OCI-LY3 (cell line): ENCODE data around the gene TRIM54.

Source experiments
- H2AFZ ChIP-seq: fragments of 200-600, 300-600 bp; shearing (Covaris generic); 2 replicates; pipeline ENCODE4 v1.6.0; 2014; ENCODE audit warnings: antibody characterized with exemption, low read depth, low read length
- H3K27ac ChIP-seq: fragments of 200-600, 300-600 bp; sonication (generic); 2 replicates; pipeline ENCODE4 v1.5.1; 2014; ENCODE audit warnings: mild to moderate bottlenecking, low read length, moderate library complexity, mixed read lengths
- H3K27me3 ChIP-seq: fragments of 200-600, 300-600 bp; sonication (generic); 2 replicates; pipeline ENCODE4 v1.6.1; 2014; ENCODE audit warnings: low read depth, low read length, mixed read lengths
- H3K36me3 ChIP-seq: fragments of 200-600, 300-600 bp; sonication (generic); replicated peaks from 2 replicates; pipeline ENCODE3; 2014; ENCODE audit warnings: low read depth, low read length, mixed read lengths
- H3K4me1 ChIP-seq: fragments of 300-600, 200-600 bp; sonication (generic); 2 replicates; pipeline ENCODE4 v1.6.1; 2014; ENCODE audit warnings: low read length, mixed read lengths
- H3K4me2 ChIP-seq: fragments of 200-600, 300-600 bp; sonication (generic); 2 replicates; pipeline ENCODE4 v1.6.1; 2014; ENCODE audit warnings: low read length, mixed read lengths
- H3K4me3 ChIP-seq: fragments of 300-600, 200-600 bp; sonication (generic); 2 replicates; pipeline ENCODE4 v1.5.1; 2014; ENCODE audit warnings: antibody characterized with exemption, mild to moderate bottlenecking, low read length, moderate library complexity
- H3K79me2 ChIP-seq: fragments of 300-600, 200-600 bp; shearing (Covaris generic); 2 replicates; pipeline ENCODE4 v1.6.1; 2014; ENCODE audit warnings: mild to moderate bottlenecking, low read length, mixed read lengths
- H3K9ac ChIP-seq: fragments of 300-600, 200-600 bp; shearing (Covaris generic); 2 replicates; pipeline ENCODE4 v1.6.0; 2014; ENCODE audit warnings: mild to moderate bottlenecking, low read length, moderate library complexity
- H3K9me3 ChIP-seq: fragments of 200-600, 300-600 bp; shearing (Covaris generic); 2 replicates; pipeline ENCODE4 v1.6.1; 2014; ENCODE audit warnings: low read length, mixed read lengths; ENCODE audit not compliant: insufficient read depth
- H4K20me1 ChIP-seq: fragments of 200-600, 300-600 bp; sonication (generic); 2 replicates; pipeline ENCODE4 v1.6.1; 2016; ENCODE audit warnings: low read length, mixed read lengths; ENCODE audit not compliant: insufficient read depth
- EZH2phosphoT487 ChIP-seq: fragments of 200-600 bp; shearing (Covaris generic); IDR thresholded peaks from 2 replicates; pipeline ENCODE4 v1.6.1; 2018; ENCODE audit warnings: antibody characterized with exemption, mixed run types, low read depth
- TF ChIP-seq, protein P1 (sequence below): fragments of 200-600, 300-600 bp; sonication (generic); IDR thresholded peaks from 2 replicates; pipeline ENCODE4 v1.5.1; 2014; ENCODE audit warnings: antibody characterized with exemption, low read length, low read depth

Gene TRIM54

DNA sequence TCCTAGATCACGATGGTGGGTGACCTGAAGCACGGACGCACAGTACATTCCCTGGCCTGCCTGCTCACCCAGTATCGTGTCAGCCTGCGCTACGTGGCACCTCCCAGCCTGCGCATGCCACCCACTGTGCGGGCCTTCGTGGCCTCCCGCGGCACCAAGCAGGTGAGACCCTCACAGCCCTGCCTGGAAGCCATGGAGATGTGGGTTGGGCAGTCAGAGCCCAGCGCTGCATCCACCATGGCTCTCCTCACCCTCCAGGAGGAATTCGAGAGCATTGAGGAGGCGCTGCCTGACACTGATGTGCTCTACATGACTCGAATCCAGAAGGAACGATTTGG, 39.6 kb upstream of the TRIM54 start:
- Histone ChIP-seq H2AFZ (no peak overlapping the region), H3K9me3 (no peaks in the 10 kb centered on the region), H3K79me2 (no peaks in the 10 kb centered on the region), H4K20me1 (no peaks in the 10 kb centered on the region), H3K27me3 (no peaks in the 10 kb centered on the region), H3K4me1 (no peaks in the 10 kb centered on the region), H3K4me2 (no peak overlapping the region), H3K9ac (no peak overlapping the region), H3K4me3 (no peak overlapping the region), H3K36me3 (peaks cover 65% of the 10 kb centered on the region), H3K27ac (no peak overlapping the region)
- TF ChIP-seq, protein P1, sequence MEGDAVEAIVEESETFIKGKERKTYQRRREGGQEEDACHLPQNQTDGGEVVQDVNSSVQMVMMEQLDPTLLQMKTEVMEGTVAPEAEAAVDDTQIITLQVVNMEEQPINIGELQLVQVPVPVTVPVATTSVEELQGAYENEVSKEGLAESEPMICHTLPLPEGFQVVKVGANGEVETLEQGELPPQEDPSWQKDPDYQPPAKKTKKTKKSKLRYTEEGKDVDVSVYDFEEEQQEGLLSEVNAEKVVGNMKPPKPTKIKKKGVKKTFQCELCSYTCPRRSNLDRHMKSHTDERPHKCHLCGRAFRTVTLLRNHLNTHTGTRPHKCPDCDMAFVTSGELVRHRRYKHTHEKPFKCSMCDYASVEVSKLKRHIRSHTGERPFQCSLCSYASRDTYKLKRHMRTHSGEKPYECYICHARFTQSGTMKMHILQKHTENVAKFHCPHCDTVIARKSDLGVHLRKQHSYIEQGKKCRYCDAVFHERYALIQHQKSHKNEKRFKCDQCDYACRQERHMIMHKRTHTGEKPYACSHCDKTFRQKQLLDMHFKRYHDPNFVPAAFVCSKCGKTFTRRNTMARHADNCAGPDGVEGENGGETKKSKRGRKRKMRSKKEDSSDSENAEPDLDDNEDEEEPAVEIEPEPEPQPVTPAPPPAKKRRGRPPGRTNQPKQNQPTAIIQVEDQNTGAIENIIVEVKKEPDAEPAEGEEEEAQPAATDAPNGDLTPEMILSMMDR: no peak
- no peak for TF ChIP-seq EZH2phosphoT487

DNA sequence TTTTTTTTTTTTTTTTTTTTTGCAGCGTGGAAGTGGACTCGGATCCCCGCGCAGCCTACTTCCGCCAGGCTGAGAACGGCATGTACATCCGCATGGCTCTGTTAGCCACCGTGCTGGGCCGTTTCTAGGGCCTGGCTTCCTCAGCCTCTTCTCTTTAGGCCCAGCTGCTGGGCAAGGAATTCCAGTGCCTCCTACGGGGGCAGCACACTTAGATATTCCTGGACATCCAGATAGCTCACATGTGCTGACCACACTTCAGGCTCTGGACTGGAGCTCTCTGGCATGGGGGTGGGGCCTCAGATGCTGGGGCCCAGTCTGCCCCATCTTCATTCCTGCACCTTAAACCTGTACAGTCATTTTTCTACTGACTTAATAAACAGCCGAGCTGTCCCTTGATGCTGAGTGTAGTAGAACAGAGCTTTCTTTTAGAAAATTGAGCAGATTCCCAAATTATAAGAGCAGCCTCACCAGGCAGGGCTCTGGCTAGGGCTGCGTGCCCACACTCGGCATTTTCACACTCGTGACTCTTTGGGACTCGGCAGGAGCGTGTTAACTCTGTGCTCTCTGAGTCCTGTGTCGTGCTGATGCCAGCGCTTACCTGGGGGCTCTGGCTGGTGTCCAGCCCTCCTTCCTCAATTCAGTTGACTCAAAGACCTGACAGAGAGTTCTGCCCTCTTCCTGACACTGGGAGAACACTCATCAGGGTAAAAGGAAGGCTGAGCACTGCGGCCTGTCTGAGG, 38.7 kb upstream of the TRIM54 start:
- no peaks in the 10 kb centered on the region for H4K20me1 ChIP-seq
- H3K27me3 ChIP-seq: no peaks in the 10 kb centered on the region
- no peaks in the 10 kb centered on the region for H3K4me1 ChIP-seq
- H3K4me2 ChIP-seq: no peak overlapping the region
- no peak for TF ChIP-seq EZH2phosphoT487
- TF ChIP-seq, protein P1: no peak
- H3K9me3 ChIP-seq: no peaks in the 10 kb centered on the region
- no peaks in the 10 kb centered on the region for H3K79me2 ChIP-seq
- no peak overlapping the region for H3K4me3 ChIP-seq
- H3K9ac ChIP-seq: no peak overlapping the region
- H3K36me3 ChIP-seq: peaks cover 56% of the 10 kb centered on the region
- H2AFZ ChIP-seq: no peak overlapping the region
- no peak overlapping the region for H3K27ac ChIP-seq

DNA sequence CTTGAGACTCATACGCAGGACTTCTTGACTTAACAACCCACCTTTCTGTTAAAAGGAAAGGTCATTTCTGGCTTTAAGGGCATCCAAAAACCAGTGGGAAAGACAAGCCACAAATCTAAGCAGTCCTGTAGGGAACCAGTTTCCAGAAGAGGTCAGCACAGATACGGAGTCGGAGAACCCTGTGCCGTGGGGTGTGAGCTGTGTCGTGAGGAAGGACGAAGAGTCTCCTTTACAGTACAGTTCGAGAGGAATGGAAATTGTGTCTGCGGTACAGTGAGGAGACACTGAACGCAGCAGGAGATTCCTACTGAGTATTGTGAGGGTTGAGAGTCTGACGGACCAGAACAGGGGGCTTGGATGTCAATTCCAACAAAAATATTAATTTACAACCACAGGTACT, 37.1 kb upstream of the TRIM54 start:
- Histone ChIP-seq H3K9ac (no peak overlapping the region), H3K4me2 (no peak overlapping the region), H3K27me3 (no peaks in the 10 kb centered on the region), H2AFZ (no peak overlapping the region), H3K79me2 (no peaks in the 10 kb centered on the region), H3K4me3 (no peak overlapping the region), H3K36me3 (peaks cover 44% of the 10 kb centered on the region), H4K20me1 (no peaks in the 10 kb centered on the region), H3K9me3 (no peaks in the 10 kb centered on the region), H3K27ac (no peak overlapping the region), H3K4me1 (no peaks in the 10 kb centered on the region)
- no peak for TF ChIP-seq EZH2phosphoT487
- TF ChIP-seq, protein P1: no peak

DNA sequence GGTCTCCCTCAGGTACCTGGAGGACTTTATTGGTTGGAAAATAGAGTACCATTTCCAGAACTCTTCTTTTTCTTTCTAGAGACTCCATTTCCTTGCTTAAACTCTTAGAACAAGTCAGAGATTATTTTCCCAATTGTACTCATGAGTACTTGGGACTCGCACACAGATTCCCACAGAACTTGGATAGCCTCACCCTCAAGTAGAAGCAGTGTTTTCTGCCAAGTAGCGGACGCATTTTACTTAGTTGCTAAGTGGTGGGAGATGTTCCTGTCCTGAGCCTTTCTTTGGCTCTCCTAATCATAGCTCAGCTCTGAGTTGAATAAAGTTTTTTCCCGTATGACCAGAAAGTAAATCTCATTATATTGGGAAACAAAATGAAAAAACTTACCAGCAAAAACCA, 36.6 kb upstream of the TRIM54 start:
- Histone ChIP-seq H4K20me1 (no peaks in the 10 kb centered on the region), H3K4me1 (peaks cover 5% of the 10 kb centered on the region), H2AFZ (no peak overlapping the region), H3K36me3 (peaks cover 39% of the 10 kb centered on the region), H3K27ac (no peak overlapping the region), H3K4me2 (no peak overlapping the region), H3K79me2 (no peaks in the 10 kb centered on the region), H3K27me3 (no peaks in the 10 kb centered on the region), H3K9me3 (no peaks in the 10 kb centered on the region), H3K4me3 (no peak overlapping the region), H3K9ac (no peak overlapping the region)
- no peak for TF ChIP-seq EZH2phosphoT487
- TF ChIP-seq, protein P1: no peak
